GM12892 (cell line): ENCODE measurements around the gene IFNA4.
"Not testable (repeated sequence)": the region's sequence is repeated elsewhere in the genome, so short reads cannot be mapped to it uniquely, and the experiment has no call there.

Experiments used
- POLR2A ChIP-seq: IDR thresholded peaks from 2 replicates; pipeline ENCODE4 v1.6.1; 2011; ENCODE audit warnings: low read depth, low read length, control low read depth
- POLR2AphosphoS5 ChIP-seq: IDR thresholded peaks from 2 replicates; pipeline ENCODE4 v1.6.1; 2011; ENCODE audit warnings: low read depth, low read length, control low read depth
- TAF1 ChIP-seq: IDR thresholded peaks from 2 replicates; pipeline ENCODE4 v1.6.1; 2011; ENCODE audit warnings: low read depth, mild to moderate bottlenecking, control low read depth, low read length, borderline replicate concordance

- TF ChIP-seq POLR2A, POLR2AphosphoS5, TAF1: not testable (repeated sequence)
These were observed at the start of gene IFNA4 for GRCh38 chr9:21187487-21187886.
